GM11168 (cell line): Measurements from ENCODE around the gene TIGD2.

ENCODE experiments used
- in situ Hi-C: fragments of 300-500 bp; cut with MboI; formaldehyde crosslinking; loops from one replicate; pipeline ENCODE4 v1.12.0; 2022; ENCODE audit warnings: low sequenced_read_pairs; ENCODE audit not compliant: unreplicated experiment

The TIGD2 gene

GRCh38 chr4:89157488-89158024, 46.2 kb downstream of the TIGD2 start:
- in situ Hi-C loops: no loop called here

GRCh38 chr4:89158884-89159503, 47.7 kb downstream of the TIGD2 start:
- in situ Hi-C loops: no loop called here

DNA sequence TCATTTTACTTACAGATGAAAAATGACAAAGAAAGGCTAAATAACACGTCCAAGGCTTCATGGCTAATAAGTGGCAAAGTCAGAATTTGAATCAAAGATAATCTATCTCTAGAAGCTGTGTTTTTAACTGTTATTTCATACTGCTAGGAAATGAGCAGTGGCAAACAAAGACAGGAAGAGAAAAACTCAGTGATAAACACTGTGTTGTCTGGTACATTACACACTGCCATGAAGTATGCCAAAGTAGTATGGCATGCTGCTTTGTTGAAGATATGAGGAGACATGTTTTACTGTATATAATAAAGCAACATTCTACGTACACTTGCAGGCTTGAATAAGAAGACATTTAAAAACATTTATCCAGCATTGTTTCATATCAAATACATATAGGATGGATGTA, 49.5 kb downstream of the TIGD2 start:
- in situ Hi-C loops: no loop called here

DNA sequence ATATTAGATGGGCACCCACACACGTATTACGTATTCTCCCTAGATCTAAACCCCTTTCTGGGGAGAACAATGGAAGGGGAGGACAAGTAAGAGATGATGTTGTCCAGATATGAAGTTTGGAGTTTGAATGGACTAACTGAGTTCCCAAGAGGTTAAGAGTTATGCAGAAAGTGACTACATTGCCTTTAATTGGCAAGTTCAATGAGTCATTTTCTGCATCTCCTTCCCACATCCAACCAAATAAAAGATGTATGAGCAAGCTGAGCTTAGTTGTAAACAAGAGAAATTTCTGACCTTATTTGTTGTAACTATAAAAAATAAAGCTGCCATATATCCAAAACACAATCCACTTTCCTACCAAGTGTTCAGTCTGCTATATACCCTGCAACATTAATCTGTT, 50.5 kb downstream of the TIGD2 start:
- in situ Hi-C loops: no loop called here

- in situ Hi-C loops: no loop called here
Observed at GRCh38 chr4:89162496-89162895, 51.2 kb downstream of the TIGD2 start.

- in situ Hi-C loops: no loop called here
Observed at GRCh38 chr4:89162987-89163386, 51.7 kb downstream of the TIGD2 start.

GRCh38 chr4:89164400-89164799, 53.1 kb downstream of the TIGD2 start:
- in situ Hi-C loops: no loop called here
